Hematopoietic multipotent progenitor cell treated with erythropoietin and hydrocortisone succinate and interleukin-3 and kit ligand, for 6 days (in vitro differentiated cells): ENCODE measurements around the gene PALM3.
"Not testable (repeated sequence)": the region's sequence is repeated elsewhere in the genome, so short reads cannot be mapped to it uniquely, and the experiment has no call there.

Source experiments
- DNase-seq: peaks from one replicate; pipeline ENCODE4 v3.0.0-alpha.2; 2015

PALM3 gene

GRCh38 chr19:14058182-14059092 lies 3.4 kb downstream of the PALM3 start:
- no peak for DNase-seq

- no peak for DNase-seq
Measured at GRCh38 chr19:14056741-14057356, 5.0 kb downstream of the PALM3 start.

DNA sequence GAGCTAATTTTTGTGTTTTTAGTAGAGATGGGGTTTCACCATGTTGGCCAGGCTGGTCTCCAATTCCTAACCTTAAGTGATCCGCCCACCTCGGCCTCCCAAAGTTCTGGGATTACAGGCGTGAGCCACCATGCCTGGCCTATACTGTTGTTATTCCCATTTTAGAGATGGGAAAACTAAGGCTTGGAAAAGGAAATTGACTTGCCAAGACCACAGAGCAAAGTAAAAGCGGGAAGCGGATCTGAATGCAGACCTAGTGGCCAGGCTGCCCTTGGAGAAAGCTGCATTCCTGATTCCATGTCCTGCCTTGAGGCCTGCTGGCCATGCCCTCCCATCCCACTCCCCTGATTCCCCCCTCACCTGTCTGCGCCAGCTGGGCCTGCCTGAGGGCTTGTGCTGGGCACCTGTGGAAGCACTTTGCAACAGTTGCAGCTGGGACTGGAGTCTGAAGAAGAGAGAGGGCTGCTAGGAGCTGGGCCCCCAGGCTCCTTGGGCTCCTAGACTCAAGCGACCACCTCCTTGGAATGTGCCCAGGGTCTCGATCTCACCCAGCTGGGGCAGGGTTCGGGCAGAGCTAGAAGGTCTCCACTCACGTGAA lies 5.7 kb downstream of the PALM3 start:
- no peak for DNase-seq

DNA sequence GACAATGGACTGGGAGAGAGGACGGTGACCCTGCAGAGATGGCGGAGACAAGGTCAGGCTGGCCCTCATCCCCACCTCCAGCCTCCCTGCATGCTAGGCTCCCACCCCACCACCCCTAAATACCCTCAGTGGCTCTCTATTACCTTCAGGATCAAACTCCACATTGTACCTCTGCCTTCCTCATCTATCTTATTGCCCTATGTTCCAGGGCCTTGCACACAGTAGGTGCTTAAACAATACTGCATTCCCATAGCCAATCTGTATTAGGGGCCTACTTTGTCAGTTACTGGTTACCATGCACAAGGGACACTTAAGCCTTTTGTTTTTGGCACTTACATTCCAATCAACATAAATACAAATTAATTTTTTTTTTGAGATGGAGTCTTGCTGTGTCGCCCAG lies 6.5 kb downstream of the PALM3 start:
- DNase-seq, result no peak

DNA sequence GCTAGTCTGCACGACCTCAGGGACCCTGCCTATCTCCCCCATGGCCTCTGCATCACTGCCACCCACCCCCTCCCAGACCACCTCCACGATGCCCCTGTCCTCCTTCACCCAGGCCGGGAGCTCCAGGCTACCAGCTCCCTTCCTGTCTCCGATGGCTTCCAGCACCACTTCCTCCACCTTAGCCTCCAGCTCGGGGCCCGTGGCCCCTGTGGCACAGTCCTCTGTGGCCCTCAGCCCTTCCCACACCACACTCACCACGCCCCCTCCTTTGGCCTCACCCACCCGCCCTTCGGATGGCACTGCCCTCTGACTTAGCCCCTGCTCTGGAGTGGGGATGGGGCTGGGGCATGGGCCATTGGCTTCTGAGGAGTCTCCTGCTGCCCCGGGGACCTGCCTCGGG lies 7.2 kb downstream of the PALM3 start:
- no peak for DNase-seq

DNA sequence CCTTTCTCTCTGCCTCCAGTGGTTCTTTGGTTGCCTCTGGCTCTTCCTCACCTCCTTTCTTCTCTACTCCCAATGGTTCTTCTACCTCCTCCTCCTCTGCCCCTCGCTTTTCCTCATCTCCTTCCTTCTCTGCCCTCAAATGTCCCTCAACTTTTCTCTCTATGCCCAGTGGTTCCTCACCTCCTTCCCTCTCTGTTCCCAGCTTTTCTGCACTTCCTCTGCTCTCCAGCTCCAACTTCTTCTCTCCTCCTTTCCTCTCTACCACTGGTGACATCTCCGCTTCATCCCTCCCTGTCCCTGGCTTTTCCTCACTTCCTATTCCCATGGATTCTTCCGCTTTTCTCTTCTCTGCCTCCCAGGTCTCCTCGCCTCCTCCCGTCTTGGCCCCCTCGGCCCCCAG lies 7.8 kb downstream of the PALM3 start:
- no peak for DNase-seq

- DNase-seq, result no peak
Measured at GRCh38 chr19:14053500-14053899, 8.4 kb downstream of the PALM3 start.

DNA sequence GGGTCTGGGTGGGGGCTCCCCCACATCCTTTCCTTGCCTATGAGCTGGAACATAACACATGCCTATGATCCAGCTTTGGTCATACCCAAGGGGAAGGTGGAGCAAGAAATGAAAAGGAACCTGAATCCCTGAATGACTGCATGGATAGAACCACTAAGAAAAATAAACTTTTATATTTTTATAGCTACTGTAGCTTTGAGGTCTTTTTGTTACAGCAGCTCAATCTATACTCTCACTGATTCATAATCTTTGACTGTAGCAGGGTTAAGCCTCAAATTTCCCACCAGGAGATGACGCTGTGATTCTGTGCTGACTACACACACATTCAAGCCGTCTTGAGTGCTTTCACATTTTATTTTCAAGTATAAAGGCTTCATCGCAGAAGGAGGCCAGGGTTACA lies 8.8 kb downstream of the PALM3 start:
- no peak for DNase-seq

GRCh38 chr19:14052470-14052869 lies 9.4 kb downstream of the PALM3 start:
- no peak for DNase-seq

DNA sequence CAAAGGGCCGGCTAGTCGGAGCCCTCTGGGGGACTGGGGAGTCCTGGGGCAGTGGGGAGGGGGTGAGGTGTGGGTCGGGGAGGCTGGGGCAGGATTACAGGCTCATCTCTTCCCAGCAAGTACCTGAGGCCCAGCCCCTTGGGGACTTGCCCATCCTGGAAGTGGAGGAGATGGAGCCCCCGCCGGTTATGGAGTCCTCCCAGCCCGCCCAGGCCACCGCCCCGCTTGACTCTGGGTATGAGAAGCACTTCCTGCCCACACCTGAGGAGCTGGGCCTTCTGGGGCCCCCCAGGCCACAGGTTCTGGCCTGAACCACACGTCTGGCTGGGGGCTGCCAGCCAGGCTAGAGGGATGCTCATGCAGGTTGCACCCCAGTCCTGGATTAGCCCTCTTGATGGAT lies 9.9 kb downstream of the PALM3 start:
- DNase-seq, result no peak

- not testable (repeated sequence) for DNase-seq
Measured at GRCh38 chr19:14050961-14051360, 10.9 kb downstream of the PALM3 start.

- no peak for DNase-seq
Measured at GRCh38 chr19:14050512-14050911, 11.4 kb downstream of the PALM3 start.

GRCh38 chr19:14048443-14049153 lies 13.3 kb downstream of the PALM3 start:
- DNase-seq, result peak; percentile 74

DNA sequence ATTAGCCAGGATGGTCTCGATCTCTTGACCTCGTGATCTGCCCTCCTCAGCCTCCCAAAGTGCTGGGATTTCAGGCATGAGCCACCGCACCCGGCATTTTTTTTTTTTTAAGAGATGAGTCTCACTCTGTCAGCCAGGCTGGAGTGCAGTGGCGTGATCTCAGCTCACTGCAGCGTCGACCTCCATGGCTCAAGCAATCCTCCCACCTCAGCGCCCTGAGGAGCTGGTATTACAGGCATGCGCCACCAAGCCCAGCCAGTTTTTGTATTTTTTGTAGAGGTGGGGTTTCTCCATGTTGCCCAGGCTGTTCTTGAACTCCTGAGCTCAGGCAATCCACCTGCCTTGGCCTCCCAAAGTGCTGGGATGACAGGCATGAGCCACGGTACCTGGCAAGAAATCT lies 14.0 kb downstream of the PALM3 start:
- not testable (repeated sequence) for DNase-seq

GRCh38 chr19:14042659-14043608 lies 18.9 kb downstream of the PALM3 start:
- peak; percentile 85 for DNase-seq

DNA sequence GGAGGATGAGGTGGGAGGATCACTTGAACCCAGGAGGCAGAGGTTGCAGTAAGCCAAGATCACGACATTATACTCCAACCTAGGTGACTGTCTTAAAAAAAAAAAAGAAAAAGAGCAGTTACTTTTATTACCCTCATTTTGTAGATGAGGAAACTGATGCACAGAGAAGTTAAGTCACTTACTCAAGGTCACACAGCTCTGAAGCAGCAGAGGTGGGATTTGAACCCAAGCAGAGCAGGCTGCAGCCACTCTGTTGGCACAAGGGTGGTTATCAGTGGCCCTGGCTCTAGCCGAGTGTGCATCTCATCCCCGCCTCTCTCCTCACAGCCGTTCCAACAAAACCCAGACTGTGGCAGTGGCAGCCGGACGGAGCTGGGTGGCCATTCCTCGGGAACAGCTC lies 22.7 kb downstream of the PALM3 start:
- no peak for DNase-seq

- DNase-seq, result no peak
Measured at GRCh38 chr19:14035706-14036105, 26.2 kb downstream of the PALM3 start.

GRCh38 chr19:14035159-14035558 lies 26.7 kb downstream of the PALM3 start:
- not testable (repeated sequence) for DNase-seq

DNA sequence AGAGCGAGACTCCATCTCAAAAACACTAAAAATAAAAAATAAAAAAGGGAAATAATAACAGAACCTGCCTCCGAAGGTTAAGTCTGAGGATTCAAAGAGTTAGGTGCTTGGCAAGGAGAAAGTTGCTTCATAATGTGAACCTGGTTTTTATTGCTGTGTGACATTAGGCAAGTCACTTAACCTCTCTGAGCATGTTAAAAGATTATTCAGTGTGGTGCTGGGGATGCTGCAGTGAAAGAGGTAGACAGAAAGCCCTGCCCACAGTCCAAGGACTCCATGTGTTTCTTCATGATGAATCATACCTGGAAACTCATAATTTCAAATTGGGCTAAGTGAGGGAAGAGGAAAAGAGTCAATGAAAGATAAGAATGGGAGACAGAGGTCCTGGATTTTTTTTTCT lies 27.9 kb downstream of the PALM3 start:
- DNase-seq, result no peak

DNA sequence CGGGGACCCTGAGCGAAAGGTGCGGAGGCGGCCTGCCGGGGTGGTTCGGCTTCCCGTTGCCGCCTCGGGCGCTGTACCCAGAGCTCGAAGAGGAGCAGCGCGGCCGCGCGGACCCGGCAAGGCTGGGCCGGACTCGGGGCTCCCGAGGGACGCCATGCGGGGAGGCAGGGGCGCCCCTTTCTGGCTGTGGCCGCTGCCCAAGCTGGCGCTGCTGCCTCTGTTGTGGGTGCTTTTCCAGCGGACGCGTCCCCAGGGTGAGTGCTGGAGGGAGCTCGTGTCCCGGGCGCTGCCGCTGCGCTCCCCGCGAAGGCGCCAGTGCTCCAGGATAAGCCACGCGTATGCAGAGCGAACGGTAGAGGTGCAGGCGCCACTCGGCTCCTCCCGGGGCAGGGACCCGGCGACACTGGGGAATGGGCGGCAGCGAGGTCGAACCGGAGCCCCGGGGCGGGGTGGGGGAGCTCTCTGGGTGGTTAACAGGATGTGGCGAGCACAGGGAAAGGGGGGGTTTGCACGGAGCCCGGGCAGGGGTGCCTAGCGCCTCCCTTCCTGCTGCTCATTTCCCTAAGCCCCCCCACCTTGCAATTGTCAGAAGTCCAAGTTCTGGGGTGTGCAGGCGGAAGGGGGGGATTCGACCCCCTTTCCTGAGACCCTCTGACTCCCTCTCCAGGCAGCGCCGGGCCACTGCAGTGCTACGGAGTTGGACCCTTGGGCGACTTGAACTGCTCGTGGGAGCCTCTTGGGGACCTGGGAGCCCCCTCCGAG lies 30.0 kb downstream of the PALM3 start, which contains the start of gene IL27RA:
TSS of gene IL27RA (plus strand) at position 44 of the 762 bp plus-strand sequence. CDS start at position 155, 111 bp downstream.
- DNase-seq, result peak; percentile 84
